Left renal cortex interstitium (tissue), 4 donors: ENCODE measurements around the gene BTBD8. TPM values are rescaled to one million over a fixed set of nuclear protein-coding genes. Genes with fewer than 3 reads are reported as not detected.
"Not testable (repeated sequence)": the region's sequence is repeated elsewhere in the genome, so short reads cannot be mapped to it uniquely, and the experiment has no call there.

Source experiments
- DNase-seq, 4 donors: peaks; one replicate each; pipeline ENCODE4 v3.0.0-alpha.2; 2013; ENCODE audit warnings: low read depth in 4 of 4, low spot score in 2 of 4, missing footprints in 1 of 4
- polyA plus RNA-seq, 4 donors: library from polyadenylated mRNA; unstranded; fragments of 120-200 nt; gene quantifications; one replicate each; pipeline ENCODE4 v1.2.1, GENCODE V29; 2013; ENCODE audit not compliant: insufficient read length in 4 of 4

BTBD8 gene
- 1 to 10 TPM; 5.2 to 9.4 (median 6.2) TPM for polyA plus RNA-seq

- peak; percentile 60 to 77 (median 74) for DNase-seq
Observed at GRCh38 chr1:92080128-92080985, at the start of gene BTBD8. BTBD8 (plus strand) TSS chr1:92080345; CDS start chr1:92080572, 227 bp downstream.

- DNase-seq, result peak in 2 of 4 donors; percentile 11 to 15
Observed at GRCh38 chr1:92030656-92031107, 49.5 kb upstream of the BTBD8 start.

- no peak for DNase-seq
Observed at GRCh38 chr1:92031281-92032110, 48.6 kb upstream of the BTBD8 start.

- DNase-seq, result no peak
Observed at GRCh38 chr1:92037400-92037799, 42.7 kb upstream of the BTBD8 start.

GRCh38 chr1:92038695-92039346, 41.3 kb upstream of the BTBD8 start:
- no peak for DNase-seq

- no peak for DNase-seq
Observed at GRCh38 chr1:92040971-92041370, 39.2 kb upstream of the BTBD8 start.

- no peak for DNase-seq
Observed at GRCh38 chr1:92043621-92044020, 36.5 kb upstream of the BTBD8 start.

GRCh38 chr1:92045766-92046495, 34.2 kb upstream of the BTBD8 start:
- DNase-seq, result no peak

GRCh38 chr1:92051948-92052347, 28.2 kb upstream of the BTBD8 start:
- DNase-seq, result no peak

GRCh38 chr1:92065042-92065441, 15.1 kb upstream of the BTBD8 start:
- no peak for DNase-seq

GRCh38 chr1:92066321-92066720, 13.8 kb upstream of the BTBD8 start:
- DNase-seq, result no peak

GRCh38 chr1:92070892-92071291, 9.3 kb upstream of the BTBD8 start:
- no peak for DNase-seq

GRCh38 chr1:92074446-92074845, 5.7 kb upstream of the BTBD8 start:
- not testable (repeated sequence) for DNase-seq

- no peak for DNase-seq
Observed at GRCh38 chr1:92075311-92075710, 4.8 kb upstream of the BTBD8 start, which contains the start of gene SETSIP. SETSIP (minus strand) TSS chr1:92075411; CDS start chr1:92075411, 0 bp downstream.

- no peak for DNase-seq
Observed at GRCh38 chr1:92076363-92076762, 3.8 kb upstream of the BTBD8 start.

GRCh38 chr1:92078077-92078476, 2.1 kb upstream of the BTBD8 start:
- not testable (repeated sequence) for DNase-seq

- DNase-seq, result no peak
Observed at GRCh38 chr1:92079441-92079840, 704 bp upstream of the BTBD8 start.

GRCh38 chr1:92081031-92081430, 886 bp downstream of the BTBD8 start:
- no peak for DNase-seq

- DNase-seq, result no peak
Observed at GRCh38 chr1:92084651-92085050, 4.5 kb downstream of the BTBD8 start.

- DNase-seq, result no peak
Observed at GRCh38 chr1:92085727-92086126, 5.6 kb downstream of the BTBD8 start.
